ENCODE data around the gene RNASE9.
"Not testable (repeated sequence)": the region's sequence is repeated elsewhere in the genome, so short reads cannot be mapped to it uniquely, and the experiment has no call there.

RNASE9 gene

GRCh38 chr14:20515846-20516245, 45.0 kb downstream of the RNASE9 start:
- no peak for DNase-seq

- no peak for DNase-seq
Measured at GRCh38 chr14:20512177-20512905, 48.5 kb downstream of the RNASE9 start.

- DNase-seq = no peak
Measured at GRCh38 chr14:20508367-20508766, 52.5 kb downstream of the RNASE9 start.

GRCh38 chr14:20507537-20507936, 53.3 kb downstream of the RNASE9 start:
- DNase-seq = not testable (repeated sequence)

DNA sequence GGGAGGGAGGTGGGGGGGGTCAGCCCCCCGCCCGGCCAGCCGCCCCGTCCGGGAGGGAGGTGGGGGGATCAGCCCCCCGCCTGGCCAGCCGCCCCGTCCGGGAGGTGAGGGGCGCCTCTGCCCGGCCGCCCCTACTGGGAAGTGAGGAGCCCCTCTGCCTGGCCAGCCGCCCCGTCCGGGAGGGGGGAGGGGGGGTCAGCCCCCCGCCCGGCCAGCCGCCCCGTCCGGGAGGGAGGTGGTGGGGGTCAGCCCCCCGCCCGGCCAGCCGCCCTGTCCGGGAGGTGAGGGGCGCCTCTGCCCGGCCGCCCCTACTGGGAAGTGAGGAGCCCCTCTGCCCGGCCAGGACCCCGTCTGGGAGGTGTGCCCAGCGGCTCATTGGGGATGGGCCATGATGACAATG, 54.1 kb downstream of the RNASE9 start:
- not testable (repeated sequence) for DNase-seq

- not testable (repeated sequence) for DNase-seq
Measured at GRCh38 chr14:20506276-20506675, 54.6 kb downstream of the RNASE9 start.

All from NCI-H2171 (cell line).